Osteoblast (primary cell): Measurements from ENCODE around the gene LIF. TPM values are rescaled to one million over a fixed set of nuclear protein-coding genes. Genes with fewer than 3 reads are reported as not detected.
A peak's percentile ranks its signal among the peaks of the same experiment; 100 is the strongest.

Source experiments
- DNase-seq: peaks from one replicate; pipeline ENCODE4 v3.0.0; 2011; ENCODE audit warnings: low spot score, mixed read lengths; ENCODE audit not compliant: insufficient read length; ENCODE audit errors: missing footprints
- H2AFZ ChIP-seq: 2 replicates; pipeline ENCODE4 v1.6.0; 2011; ENCODE audit warnings: mild to moderate bottlenecking, low read length
- H3K27ac ChIP-seq: 2 replicates; pipeline ENCODE4 v1.5.1; 2011; ENCODE audit warnings: mild to moderate bottlenecking, low read depth, low read length, moderate library complexity
- H3K27me3 ChIP-seq: 2 replicates; pipeline ENCODE4 v1.6.0; 2012; ENCODE audit warnings: mild to moderate bottlenecking, control low read depth, inconsistent platforms, low read length, moderate library complexity; ENCODE audit not compliant: insufficient read depth
- H3K36me3 ChIP-seq: 2 replicates; pipeline ENCODE4 v1.5.1; 2011; ENCODE audit warnings: mild to moderate bottlenecking, low read length, control low read depth, moderate library complexity; ENCODE audit not compliant: insufficient read depth
- H3K4me1 ChIP-seq: 2 replicates; pipeline ENCODE4 v1.5.1; 2011; ENCODE audit warnings: mild to moderate bottlenecking, low read length, control low read depth, moderate library complexity; ENCODE audit not compliant: insufficient read depth
- H3K4me2 ChIP-seq: 2 replicates; pipeline ENCODE4 v1.6.0; 2011; ENCODE audit warnings: mild to moderate bottlenecking, low read length; ENCODE audit not compliant: insufficient read depth
- H3K4me3 ChIP-seq: fragments of 200-600 bp; sonication (generic); 3 replicates; pipeline ENCODE4 v1.5.1; 2012; ENCODE audit warnings: mild to moderate bottlenecking, low read length, inconsistent platforms; ENCODE audit not compliant: insufficient read depth
- H3K79me2 ChIP-seq: 2 replicates; pipeline ENCODE4 v1.6.0; 2012; ENCODE audit warnings: mild to moderate bottlenecking, low read length, control low read depth, inconsistent platforms; ENCODE audit not compliant: insufficient read depth
- H3K9me3 ChIP-seq: 2 replicates; pipeline ENCODE4 v1.5.1; 2011; ENCODE audit warnings: low read depth, low read length, control low read depth
- H4K20me1 ChIP-seq: 2 replicates; pipeline ENCODE4 v1.6.0; 2012; ENCODE audit warnings: mild to moderate bottlenecking, low read length, control low read depth; ENCODE audit not compliant: insufficient read depth
- CTCF ChIP-seq: IDR thresholded peaks from 2 replicates; pipeline ENCODE4 v1.5.1; 2011; ENCODE audit warnings: mild to moderate bottlenecking, low read depth, low read length, moderate library complexity; ENCODE audit errors: extremely low read depth
- total RNA-seq: library from RNA; depleted of rRNA; stranded (reverse); fragments of >200 nt; gene quantifications from 2 replicates; pipeline ENCODE4 v1.2.3, GENCODE V29; 2012

Gene LIF
- total RNA-seq, 1 donor, result 3.3 TPM

- H3K27ac ChIP-seq, result peak overlapping the region; percentile 96
- no peak overlapping the region for H3K4me3 ChIP-seq
- peaks cover under 1% of the 10 kb centered on the region for H3K36me3 ChIP-seq
- H3K4me2 ChIP-seq, result no peak overlapping the region
- peak; percentile 88 for DNase-seq
- H2AFZ ChIP-seq, result no peak overlapping the region
- no peaks in the 10 kb centered on the region for H3K27me3 ChIP-seq
- H3K9me3 ChIP-seq, result no peaks in the 10 kb centered on the region
- H4K20me1 ChIP-seq, result no peaks in the 10 kb centered on the region
- H3K4me1 ChIP-seq, result peaks cover 52% of the 10 kb centered on the region
- no peak for TF ChIP-seq CTCF
- H3K79me2 ChIP-seq, result peaks cover 35% of the 10 kb centered on the region
Observed at GRCh38 chr22:30250039-30250565, 3.5 kb upstream of the LIF start.

- H3K27ac ChIP-seq, result peak overlapping the region; percentile 96
- H4K20me1 ChIP-seq, result no peaks in the 10 kb centered on the region
- peaks cover 8% of the 10 kb centered on the region for H3K36me3 ChIP-seq
- peaks cover 43% of the 10 kb centered on the region for H3K79me2 ChIP-seq
- H2AFZ ChIP-seq, result no peak overlapping the region
- no peak overlapping the region for H3K4me2 ChIP-seq
- H3K4me3 ChIP-seq, result no peak overlapping the region
- DNase-seq, result peak; percentile 91
- no peaks in the 10 kb centered on the region for H3K27me3 ChIP-seq
- TF ChIP-seq CTCF, result no peak
- H3K4me1 ChIP-seq, result peaks cover 59% of the 10 kb centered on the region
- no peaks in the 10 kb centered on the region for H3K9me3 ChIP-seq
Observed at GRCh38 chr22:30249049-30250038, 2.8 kb upstream of the LIF start.

DNA sequence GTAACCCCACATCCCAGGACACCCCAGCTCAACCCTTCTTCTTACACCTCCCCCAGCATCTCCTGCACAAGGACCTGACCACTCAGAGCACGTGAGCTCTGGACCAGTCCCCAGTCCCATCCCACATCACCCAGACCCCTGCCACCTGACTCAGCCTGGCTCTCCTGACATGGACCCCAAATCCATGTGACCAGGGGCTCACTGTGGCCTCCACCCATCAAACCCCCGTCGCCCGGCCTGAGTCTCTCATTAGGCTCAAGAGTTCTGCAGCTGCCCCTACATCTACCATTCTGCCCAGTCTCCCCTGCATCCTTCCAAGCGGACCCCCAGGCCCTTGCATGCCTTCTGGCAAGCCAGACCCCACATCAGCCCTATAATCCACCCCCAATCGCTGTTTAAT, 1.9 kb upstream of the LIF start:
- no peak for TF ChIP-seq CTCF
- H3K4me2 ChIP-seq, result no peak overlapping the region
- H3K4me1 ChIP-seq, result peaks cover 62% of the 10 kb centered on the region
- peak overlapping the region; percentile 96 for H3K27ac ChIP-seq
- H3K27me3 ChIP-seq, result no peaks in the 10 kb centered on the region
- no peak for DNase-seq
- H3K79me2 ChIP-seq, result peaks cover 51% of the 10 kb centered on the region
- H3K4me3 ChIP-seq, result no peak overlapping the region
- H3K36me3 ChIP-seq, result peaks cover 16% of the 10 kb centered on the region
- H2AFZ ChIP-seq, result no peak overlapping the region
- H3K9me3 ChIP-seq, result no peaks in the 10 kb centered on the region
- peaks cover 5% of the 10 kb centered on the region for H4K20me1 ChIP-seq

GRCh38 chr22:30247974-30248373, 1.4 kb upstream of the LIF start:
- Histone ChIP-seq H3K4me3 (no peak overlapping the region), H3K4me2 (no peak overlapping the region), H3K4me1 (peaks cover 65% of the 10 kb centered on the region), H3K27ac (peak overlapping the region; percentile 96), H4K20me1 (peaks cover 6% of the 10 kb centered on the region), H3K79me2 (peaks cover 56% of the 10 kb centered on the region), H3K9me3 (no peaks in the 10 kb centered on the region), H2AFZ (no peak overlapping the region), H3K27me3 (no peaks in the 10 kb centered on the region), H3K36me3 (peaks cover 21% of the 10 kb centered on the region)
- DNase-seq, result no peak
- no peak for TF ChIP-seq CTCF
